Mononuclear cell (primary cell): ENCODE results near the gene CDKAL1. TPM values are rescaled to one million over a fixed set of nuclear protein-coding genes. Genes with fewer than 3 reads are reported as not detected.
"Not testable (repeated sequence)": the region's sequence is repeated elsewhere in the genome, so short reads cannot be mapped to it uniquely, and the experiment has no call there.

Experiments
- H3K27me3 ChIP-seq: 2 replicates; pipeline ENCODE4 v1.6.0; 2011; ENCODE audit warnings: low read length, control low read depth; ENCODE audit not compliant: insufficient read depth
- H3K4me1 ChIP-seq: 2 replicates; pipeline ENCODE4 v1.5.1; 2011; ENCODE audit warnings: mild to moderate bottlenecking, low read length, control low read depth; ENCODE audit not compliant: insufficient read depth
- H3K4me3 ChIP-seq: 2 replicates; pipeline ENCODE4 v1.5.1; 2011; ENCODE audit warnings: mild to moderate bottlenecking, low read length, moderate library complexity
- H3K9me3 ChIP-seq: 2 replicates; pipeline ENCODE4 v1.5.1; 2011; ENCODE audit warnings: low read depth, mild to moderate bottlenecking, control low read depth, low read length
- total RNA-seq: library from RNA; depleted of rRNA; stranded (reverse); fragments of >200 nt; gene quantifications from one replicate; pipeline ENCODE4 v1.2.3, GENCODE V29; 2012

Gene CDKAL1
- total RNA-seq, 1 donor: 26.6 TPM

DNA sequence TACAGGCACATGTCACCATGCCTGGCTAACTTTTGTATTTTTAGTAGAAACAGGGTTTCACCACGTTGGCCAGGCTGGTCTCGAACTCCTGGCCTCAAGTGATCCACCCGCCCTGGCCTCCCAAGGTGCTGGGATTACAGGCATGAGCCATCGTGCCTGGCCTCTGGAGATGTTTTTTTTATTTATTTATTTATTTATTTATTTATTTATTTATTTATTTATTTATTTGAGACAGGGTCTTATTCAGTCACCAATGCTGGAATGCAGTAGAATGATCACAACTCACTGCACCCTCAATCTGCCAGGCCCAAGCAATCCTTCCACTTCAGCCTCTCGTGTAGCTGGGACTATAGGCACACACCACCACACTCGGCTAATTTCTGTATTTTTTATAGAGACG, 661.0 kb downstream of the CDKAL1 start:
- not testable (repeated sequence) for H3K27me3 ChIP-seq, H3K9me3 ChIP-seq, H3K4me1 ChIP-seq, H3K4me3 ChIP-seq

DNA sequence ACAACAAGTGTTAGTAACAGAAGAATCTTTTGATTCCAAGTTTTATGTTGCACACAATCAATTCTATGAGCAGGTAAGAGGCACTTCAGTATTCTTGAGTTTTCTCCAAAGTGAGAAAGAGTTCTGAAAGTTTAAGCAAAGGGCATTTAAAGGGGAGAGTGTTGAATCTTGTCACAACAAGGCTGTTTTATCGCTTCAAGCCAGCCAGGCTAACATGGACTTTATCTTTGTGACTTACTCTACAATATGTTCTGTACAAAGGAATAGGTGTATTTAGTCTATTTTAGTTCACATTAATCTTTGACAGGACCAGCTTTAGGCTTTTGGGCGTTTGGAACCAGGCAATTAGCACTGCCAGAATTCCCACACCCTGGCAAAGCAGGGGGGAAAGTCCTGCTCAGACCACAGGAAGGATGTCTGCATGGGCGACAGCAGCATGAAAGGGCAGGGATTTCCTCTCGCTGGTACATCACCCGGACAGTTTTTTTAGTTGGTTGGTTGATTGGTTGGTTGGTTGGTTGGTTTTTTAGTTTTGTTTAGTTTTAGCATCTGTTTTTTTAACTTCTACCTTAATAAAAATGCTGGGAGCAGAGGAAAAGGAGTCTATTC, 663.9 kb downstream of the CDKAL1 start:
- peaks cover 8% of the 10 kb centered on the region for H3K4me1 ChIP-seq
- H3K9me3 ChIP-seq: no peaks in the 10 kb centered on the region
- no peak overlapping the region for H3K4me3 ChIP-seq
- H3K27me3 ChIP-seq: no peaks in the 10 kb centered on the region

DNA sequence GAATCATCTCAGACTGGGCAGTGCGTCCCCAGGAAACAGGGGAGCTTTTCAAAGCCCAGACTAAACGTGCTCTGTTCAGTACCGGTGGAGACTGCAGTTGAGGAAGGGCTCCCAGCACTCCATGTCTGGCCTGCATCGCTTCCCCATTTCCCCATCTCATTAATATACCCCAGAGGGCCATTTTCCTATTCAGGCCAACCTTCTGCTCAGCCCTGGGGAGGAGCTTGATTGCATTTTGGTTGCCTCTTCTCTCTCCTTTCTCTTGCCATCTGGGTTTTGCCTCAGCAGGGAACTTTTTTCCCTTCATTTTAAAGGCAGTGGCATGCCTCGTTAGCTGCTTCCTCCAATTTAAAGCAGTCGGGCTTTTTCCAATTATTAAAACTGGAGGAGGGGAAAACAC, 665.0 kb downstream of the CDKAL1 start:
- Histone ChIP-seq H3K9me3 (no peaks in the 10 kb centered on the region), H3K4me1 (peaks cover 8% of the 10 kb centered on the region), H3K4me3 (no peak overlapping the region)

DNA sequence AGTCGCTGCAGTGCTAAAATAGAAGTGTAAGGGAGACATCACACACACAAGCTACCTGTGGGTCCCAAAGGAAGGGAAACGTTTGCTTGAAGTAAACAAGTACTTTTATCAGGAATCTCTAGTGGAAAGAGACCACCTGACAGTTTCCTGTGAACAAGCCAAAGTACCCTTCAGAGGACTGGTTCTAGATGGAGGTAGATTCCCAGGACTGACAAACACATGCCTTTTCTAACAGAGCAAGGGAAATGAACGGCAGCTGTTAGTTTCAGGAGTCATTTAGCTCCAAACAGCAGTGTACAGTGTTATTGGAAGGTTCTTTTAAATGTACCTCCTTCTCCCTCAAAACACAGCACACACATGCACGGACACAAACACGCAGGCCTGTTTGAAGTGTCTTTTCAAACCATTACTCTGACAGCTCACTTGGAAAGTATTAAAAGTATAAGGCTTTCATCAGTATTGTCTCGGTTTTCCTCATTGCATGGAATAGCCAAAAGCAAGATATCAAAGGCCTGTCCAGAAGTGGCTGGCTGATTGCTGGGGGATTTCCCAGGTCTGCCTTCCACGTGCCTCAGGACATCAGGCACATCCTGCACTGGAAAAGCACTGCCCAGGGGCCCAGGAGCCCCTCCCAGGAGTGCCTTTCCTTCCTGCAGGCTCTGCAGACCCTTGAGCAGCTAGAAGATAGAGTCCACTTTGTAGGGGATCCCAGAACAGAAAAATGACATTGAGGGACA, 666.0 kb downstream of the CDKAL1 start:
- Histone ChIP-seq H3K27me3 (no peaks in the 10 kb centered on the region), H3K4me3 (no peak overlapping the region), H3K9me3 (no peaks in the 10 kb centered on the region), H3K4me1 (peaks cover 8% of the 10 kb centered on the region)

More for the DNA sequence above, 665.0 kb downstream of the CDKAL1 start:
- no peaks in the 10 kb centered on the region for H3K27me3 ChIP-seq

DNA sequence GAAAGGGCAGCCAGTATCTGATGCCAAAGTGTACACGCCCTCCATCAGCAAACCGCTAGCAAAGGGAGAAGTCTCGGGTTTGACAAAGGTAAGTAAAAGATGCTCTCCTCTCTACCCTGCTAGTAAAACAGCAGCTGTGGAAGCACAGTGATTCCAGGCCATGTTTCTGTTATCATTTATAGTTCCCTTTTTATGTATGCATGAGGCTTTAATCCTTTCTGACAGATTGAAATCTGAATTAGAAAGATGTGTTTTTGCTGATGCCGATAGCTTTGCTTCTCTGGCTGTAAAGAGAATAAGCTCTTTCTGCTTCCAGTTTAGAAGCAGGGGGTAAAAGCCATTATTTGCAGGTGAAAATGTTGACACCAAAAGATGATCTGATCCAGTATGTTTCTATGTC, 666.9 kb downstream of the CDKAL1 start:
- Histone ChIP-seq H3K27me3 (no peaks in the 10 kb centered on the region), H3K4me1 (peaks cover 8% of the 10 kb centered on the region), H3K4me3 (no peak overlapping the region), H3K9me3 (no peaks in the 10 kb centered on the region)

DNA sequence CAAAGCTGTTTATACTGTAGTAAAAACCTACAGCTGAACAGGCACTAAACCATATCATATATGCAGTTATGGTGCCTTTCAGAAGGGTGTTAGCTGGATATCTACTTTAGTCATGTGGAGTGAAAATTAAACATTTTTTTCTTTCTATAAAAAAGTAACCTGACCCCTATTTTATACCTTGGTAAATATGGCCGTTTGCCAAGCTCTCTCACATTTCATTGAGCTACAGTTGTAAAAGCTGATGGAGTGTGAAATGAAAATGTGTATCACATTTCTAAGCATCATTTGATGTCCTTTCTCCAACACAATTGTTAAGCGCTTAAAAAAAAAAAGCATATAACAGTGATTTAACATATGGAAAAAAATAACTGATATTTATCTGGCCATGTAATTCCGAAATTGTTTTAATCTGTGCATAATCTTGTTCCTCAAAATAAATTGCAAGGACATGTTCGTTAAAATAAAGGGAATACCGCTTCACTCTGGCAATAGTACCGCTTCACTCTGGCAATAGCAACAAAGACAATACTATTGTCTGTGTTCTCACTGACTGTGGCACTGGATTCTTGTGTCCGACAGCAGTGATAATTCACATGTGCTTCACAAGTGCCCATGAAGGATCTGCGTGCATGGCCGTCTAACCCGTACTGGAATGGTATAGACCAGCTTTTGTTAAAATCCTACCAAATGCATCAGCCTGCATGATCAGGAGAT, 667.5 kb downstream of the CDKAL1 start:
- Histone ChIP-seq H3K4me3 (no peak overlapping the region), H3K4me1 (peaks cover 8% of the 10 kb centered on the region), H3K9me3 (no peaks in the 10 kb centered on the region), H3K27me3 (no peaks in the 10 kb centered on the region)

DNA sequence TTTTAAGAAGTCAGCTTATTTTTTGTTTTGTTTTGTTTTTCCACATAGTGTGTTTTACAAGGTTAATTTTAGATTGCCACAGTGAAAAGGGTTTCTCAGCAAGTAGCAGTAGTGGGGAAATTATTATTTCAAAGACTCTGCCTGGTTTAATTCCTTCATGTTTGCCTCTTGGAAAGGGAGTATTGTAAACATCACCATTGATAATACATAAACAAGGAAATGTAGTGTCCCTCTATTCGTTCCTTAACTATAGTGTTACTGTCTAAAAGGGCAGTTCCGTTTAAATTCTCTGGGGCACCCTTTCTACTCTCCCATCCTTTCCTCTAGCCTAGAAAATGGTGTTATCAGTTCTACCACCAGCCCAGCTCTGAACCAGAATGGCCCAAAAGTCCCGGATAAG, 668.3 kb downstream of the CDKAL1 start:
- no peaks in the 10 kb centered on the region for H3K27me3 ChIP-seq

DNA sequence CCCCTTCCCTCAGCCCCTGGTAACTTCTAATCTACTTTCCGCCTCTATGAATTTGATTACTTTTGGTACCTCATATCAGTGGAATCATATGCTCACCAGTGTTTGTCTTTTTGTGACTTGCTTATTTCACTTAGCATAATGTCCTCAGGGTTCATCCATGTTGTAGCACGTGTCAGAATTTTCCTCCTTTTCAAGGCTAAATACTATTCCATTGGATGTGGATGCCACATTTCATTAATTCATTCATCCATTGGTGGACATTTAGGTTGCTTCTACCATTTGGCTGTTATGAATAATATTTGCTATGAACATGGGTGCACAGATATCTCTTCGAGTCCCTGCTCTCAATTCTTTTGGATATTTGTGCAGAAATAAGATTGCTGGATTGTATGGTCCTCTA, 670.7 kb downstream of the CDKAL1 start:
- no peaks in the 10 kb centered on the region for H3K27me3 ChIP-seq
- H3K4me3 ChIP-seq: no peak overlapping the region
- peaks cover 9% of the 10 kb centered on the region for H3K4me1 ChIP-seq
- H3K9me3 ChIP-seq: no peaks in the 10 kb centered on the region

More for the DNA sequence above, 668.3 kb downstream of the CDKAL1 start:
- H3K9me3 ChIP-seq: no peaks in the 10 kb centered on the region
- no peak overlapping the region for H3K4me3 ChIP-seq
- peaks cover 8% of the 10 kb centered on the region for H3K4me1 ChIP-seq

DNA sequence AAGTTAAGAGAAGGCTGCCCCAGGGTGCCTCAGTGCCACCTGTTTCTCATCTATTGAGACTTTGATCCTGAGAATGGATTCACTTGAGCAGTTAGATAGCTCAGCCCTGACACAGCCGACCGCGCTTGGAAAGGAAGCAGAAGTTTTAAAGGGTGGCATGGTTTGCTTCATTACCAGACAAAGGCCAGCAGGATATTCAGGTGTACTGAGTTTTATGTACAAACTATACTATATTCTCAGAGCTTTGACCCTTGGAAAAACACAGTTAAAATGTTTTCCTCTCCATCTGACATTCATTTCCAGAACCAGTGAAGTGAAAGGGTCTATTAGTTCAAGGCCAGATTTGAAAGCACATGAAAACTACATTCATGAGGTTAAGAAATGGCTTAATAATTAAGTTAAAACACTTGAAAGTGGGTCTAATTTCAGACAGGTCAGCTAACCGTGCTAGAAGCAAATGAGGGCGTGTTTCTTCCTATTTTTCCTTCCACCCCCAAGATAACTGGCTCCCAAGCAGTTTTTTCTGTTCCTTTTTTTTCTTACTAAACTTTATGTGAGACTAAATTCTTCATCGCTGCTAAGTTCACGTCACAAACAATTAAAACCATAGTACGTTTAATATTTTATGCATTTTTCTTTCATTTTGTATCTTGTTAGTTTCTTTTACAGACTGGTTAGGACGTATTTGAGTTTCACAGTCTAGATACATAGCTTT, 674.0 kb downstream of the CDKAL1 start:
- no peaks in the 10 kb centered on the region for H3K9me3 ChIP-seq
- H3K4me3 ChIP-seq: no peak overlapping the region
- H3K27me3 ChIP-seq: no peaks in the 10 kb centered on the region
- peaks cover 9% of the 10 kb centered on the region for H3K4me1 ChIP-seq

DNA sequence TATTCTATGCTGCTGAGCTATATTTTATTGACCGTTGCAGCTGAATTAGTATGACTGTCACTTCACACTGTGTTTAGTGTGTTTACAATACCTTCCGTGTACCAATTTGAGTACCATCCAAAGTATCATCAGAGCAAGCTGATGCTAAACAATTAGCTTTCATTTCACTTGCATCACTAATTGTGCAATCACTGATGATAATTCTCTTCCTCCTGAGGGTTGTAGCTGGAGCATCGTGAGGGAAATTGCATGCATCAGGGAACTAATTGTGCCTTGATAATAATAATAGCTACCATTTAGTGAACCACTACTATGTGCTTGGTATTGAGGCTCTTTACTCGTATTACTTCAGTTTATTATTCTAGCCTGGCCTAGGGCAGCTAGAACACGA, 674.5 kb downstream of the CDKAL1 start:
- H3K4me3 ChIP-seq: no peak overlapping the region
- H3K9me3 ChIP-seq: no peaks in the 10 kb centered on the region
- no peaks in the 10 kb centered on the region for H3K27me3 ChIP-seq
- peaks cover 9% of the 10 kb centered on the region for H3K4me1 ChIP-seq

DNA sequence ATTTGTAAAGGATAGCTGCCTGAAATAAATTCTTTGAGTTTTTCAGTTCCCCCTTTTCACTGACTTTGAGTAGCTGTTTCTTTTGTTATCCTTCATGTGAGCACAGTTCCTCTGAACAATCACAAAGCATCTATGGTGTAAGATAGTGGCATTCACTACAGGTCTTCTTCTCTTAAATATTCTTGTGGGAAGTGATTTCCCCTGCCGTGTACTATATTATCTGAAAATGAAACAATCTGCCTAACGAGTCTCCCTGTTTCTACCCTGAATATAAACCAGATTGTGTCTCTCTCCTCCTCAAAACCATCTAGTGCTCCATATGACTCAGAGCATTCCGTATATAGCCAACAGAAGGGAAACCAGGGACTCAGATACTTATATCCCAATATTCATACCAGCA, 679.2 kb downstream of the CDKAL1 start:
- peaks cover 3% of the 10 kb centered on the region for H3K4me1 ChIP-seq
- no peaks in the 10 kb centered on the region for H3K27me3 ChIP-seq
- H3K9me3 ChIP-seq: no peaks in the 10 kb centered on the region
- no peak overlapping the region for H3K4me3 ChIP-seq

DNA sequence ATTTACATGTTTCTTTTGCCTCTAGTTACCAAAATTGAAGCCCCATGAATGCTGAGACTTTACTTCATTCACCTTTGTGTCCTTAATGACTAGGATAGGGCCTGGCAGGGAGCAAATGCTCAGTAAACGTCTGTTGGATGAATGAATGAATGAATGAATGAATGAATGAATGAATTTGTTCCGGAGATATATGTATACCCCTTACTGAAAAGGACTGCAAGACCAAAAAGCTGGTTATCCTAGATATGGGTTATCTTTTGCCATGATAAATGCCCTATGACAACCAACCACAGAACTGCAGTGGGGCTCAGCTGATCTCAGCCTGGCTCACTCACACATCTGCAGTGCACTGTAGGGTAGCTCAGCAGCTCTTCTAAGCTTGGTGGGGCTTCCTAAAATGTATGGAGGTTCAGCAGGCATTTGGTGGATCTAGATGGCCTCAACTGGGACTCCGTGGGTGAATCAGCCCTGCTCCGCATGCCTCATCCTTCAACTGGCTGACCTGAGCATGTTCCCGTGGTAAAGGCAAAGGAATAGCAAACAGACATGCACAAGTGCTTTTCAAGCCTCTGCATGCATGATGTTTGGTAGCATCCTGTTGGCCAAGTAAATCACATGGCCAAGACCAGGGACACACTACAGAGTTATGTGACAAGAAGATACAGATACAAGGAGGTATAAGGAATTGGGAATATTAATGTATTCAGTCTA, 680.6 kb downstream of the CDKAL1 start:
- H3K27me3 ChIP-seq: no peaks in the 10 kb centered on the region
- H3K4me3 ChIP-seq: no peak overlapping the region
- no peaks in the 10 kb centered on the region for H3K9me3 ChIP-seq
- no peaks in the 10 kb centered on the region for H3K4me1 ChIP-seq

DNA sequence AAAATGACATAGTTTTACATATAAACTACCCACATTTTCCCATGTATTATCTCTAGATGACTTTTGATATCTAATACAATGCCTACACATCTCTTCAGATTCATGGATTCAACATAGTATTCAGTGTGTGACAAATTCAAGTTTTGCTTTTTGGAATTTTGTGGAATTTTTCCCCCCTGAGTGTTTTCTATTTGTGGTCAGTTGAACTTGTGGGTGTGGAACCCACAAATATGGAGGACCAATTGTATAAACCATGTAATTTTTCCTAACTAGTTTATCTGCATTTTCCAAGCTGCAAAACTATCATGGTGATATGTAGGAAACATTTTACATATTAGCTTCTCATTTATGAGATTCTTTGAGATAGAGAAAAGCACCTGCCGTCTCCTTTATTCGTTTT, 685.0 kb downstream of the CDKAL1 start:
- H3K9me3 ChIP-seq: no peaks in the 10 kb centered on the region
- H3K4me3 ChIP-seq: no peak overlapping the region
- no peaks in the 10 kb centered on the region for H3K4me1 ChIP-seq

DNA sequence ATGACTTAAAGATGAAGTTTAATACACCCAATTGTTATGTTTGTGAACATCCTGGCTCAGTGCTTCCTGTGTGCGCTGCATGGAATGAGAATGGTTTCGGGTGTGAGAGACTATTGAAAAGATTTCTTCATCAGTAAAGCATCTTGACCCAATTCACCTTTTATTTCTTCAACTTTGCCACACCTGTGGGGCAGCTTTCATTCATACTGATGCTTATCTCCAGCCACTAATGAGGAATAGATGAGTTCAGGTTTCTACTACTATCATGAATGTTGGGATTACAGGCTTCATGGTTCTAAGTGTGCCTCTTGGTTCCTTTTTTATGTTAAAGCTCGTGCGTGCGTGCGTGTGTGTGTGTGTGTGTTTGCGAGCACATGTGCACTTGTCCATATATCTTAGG, 685.6 kb downstream of the CDKAL1 start:
- Histone ChIP-seq H3K4me3 (no peak overlapping the region), H3K9me3 (no peaks in the 10 kb centered on the region), H3K4me1 (no peaks in the 10 kb centered on the region), H3K27me3 (no peaks in the 10 kb centered on the region)

More for the DNA sequence above, 685.0 kb downstream of the CDKAL1 start:
- H3K27me3 ChIP-seq: no peaks in the 10 kb centered on the region
